Measurements from ENCODE around the gene DOCK9.

The DOCK9 gene

DNA sequence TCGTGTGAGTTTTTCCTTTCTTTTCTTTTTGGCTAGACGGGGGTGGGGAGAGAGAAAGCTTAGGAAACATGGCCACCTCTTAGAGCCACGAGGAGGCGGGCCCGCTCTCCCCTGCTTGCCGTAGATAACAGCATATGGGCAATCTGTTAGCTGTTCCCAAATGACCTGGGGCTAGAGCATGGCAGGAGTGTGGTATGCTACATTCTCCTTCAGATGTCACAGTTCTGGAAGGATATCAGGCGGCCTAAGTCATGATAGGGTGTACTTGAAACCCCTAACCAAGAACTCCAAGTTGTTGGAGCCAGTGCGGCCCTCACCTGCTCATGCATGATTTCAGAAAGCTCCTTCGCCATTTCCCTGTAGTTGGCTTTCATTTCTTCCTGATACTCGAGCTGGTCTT is 181.1 kb downstream of the DOCK9 start:
- DNase-seq (ENCODE audit: insufficient read length, low spot score) (no peak), FAIRE-seq (no peak)
- TF ChIP-seq TAF1 (IDR thresholded peaks at IDR 0.05; ENCODE audit: low read depth, low read length), result no peak
- TF ChIP-seq POLR2A (IDR thresholded peaks at IDR 0.05; ENCODE audit: low read depth, low read length), result no peak
- no peak for TF ChIP-seq POU2F2 (IDR thresholded peaks at IDR 0.05; ENCODE audit: low read depth, low read length)
- no peak for TF ChIP-seq SPI1 (IDR thresholded peaks at IDR 0.05; ENCODE audit: low read depth, low read length)
- no peak for TF ChIP-seq PAX5 (IDR thresholded peaks at IDR 0.05; ENCODE audit: insufficient read depth, low read length, severe bottlenecking)
- no peak for TF ChIP-seq POLR2AphosphoS5 (IDR thresholded peaks at IDR 0.05; ENCODE audit: low read depth, low read length)

DNA sequence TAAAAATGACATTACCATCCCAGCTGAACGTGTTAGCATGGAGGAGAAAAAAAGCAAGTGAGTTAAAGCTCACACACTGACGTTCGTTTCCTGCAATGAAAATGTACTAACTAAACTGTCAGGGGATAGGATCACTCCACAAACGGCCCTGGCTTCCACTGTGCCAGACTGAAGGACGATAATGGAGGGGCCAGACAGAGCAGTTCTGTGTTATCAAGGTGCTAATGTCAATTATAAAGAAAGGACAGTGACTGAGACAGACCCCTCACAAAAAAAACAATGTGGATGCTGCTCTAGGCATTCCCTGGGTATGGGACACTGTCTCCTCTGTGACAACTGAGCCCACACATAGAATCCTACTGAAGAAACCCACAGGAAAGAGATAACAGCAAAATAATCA is 181.7 kb downstream of the DOCK9 start:
- no peak for TF ChIP-seq TAF1 (IDR thresholded peaks at IDR 0.05; ENCODE audit: low read depth, low read length)
- TF ChIP-seq SPI1 (IDR thresholded peaks at IDR 0.05; ENCODE audit: low read depth, low read length), result no peak
- no peak for TF ChIP-seq POLR2AphosphoS5 (IDR thresholded peaks at IDR 0.05; ENCODE audit: low read depth, low read length)
- no peak for TF ChIP-seq POLR2A (IDR thresholded peaks at IDR 0.05; ENCODE audit: low read depth, low read length)
- no peak for TF ChIP-seq POU2F2 (IDR thresholded peaks at IDR 0.05; ENCODE audit: low read depth, low read length)
- no peak for TF ChIP-seq PAX5 (IDR thresholded peaks at IDR 0.05; ENCODE audit: insufficient read depth, low read length, severe bottlenecking)
- DNase-seq (ENCODE audit: insufficient read length, low spot score) (no peak), FAIRE-seq (no peak)

DNA sequence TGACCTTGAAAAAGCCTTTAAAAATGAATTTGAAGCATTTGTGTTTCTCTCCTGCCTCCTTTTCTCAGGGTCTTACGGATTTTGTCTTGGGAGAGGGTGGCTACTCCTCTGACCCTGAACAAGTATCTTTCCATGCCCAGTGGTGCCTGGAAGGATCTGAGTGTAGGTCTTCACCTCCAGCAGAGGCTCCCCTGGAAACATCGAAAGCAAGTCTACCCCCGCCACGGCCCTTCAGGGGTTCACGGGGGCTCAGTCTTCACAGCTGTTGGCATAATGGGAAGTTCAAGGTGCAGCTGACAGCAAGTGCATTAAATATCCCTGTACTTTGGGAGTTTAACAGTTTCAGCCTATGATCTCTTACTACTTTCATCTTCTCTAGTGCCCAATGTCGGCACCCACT is 182.6 kb downstream of the DOCK9 start:
- no peak for TF ChIP-seq POLR2AphosphoS5 (IDR thresholded peaks at IDR 0.05; ENCODE audit: low read depth, low read length)
- no peak for TF ChIP-seq POU2F2 (IDR thresholded peaks at IDR 0.05; ENCODE audit: low read depth, low read length)
- no peak for TF ChIP-seq POLR2A (IDR thresholded peaks at IDR 0.05; ENCODE audit: low read depth, low read length)
- TF ChIP-seq SPI1 (IDR thresholded peaks at IDR 0.05; ENCODE audit: low read depth, low read length), result no peak
- TF ChIP-seq PAX5 (IDR thresholded peaks at IDR 0.05; ENCODE audit: insufficient read depth, low read length, severe bottlenecking), result no peak
- TF ChIP-seq TAF1 (IDR thresholded peaks at IDR 0.05; ENCODE audit: low read depth, low read length), result no peak
- FAIRE-seq (no peak), DNase-seq (ENCODE audit: insufficient read length, low spot score) (no peak)

DNA sequence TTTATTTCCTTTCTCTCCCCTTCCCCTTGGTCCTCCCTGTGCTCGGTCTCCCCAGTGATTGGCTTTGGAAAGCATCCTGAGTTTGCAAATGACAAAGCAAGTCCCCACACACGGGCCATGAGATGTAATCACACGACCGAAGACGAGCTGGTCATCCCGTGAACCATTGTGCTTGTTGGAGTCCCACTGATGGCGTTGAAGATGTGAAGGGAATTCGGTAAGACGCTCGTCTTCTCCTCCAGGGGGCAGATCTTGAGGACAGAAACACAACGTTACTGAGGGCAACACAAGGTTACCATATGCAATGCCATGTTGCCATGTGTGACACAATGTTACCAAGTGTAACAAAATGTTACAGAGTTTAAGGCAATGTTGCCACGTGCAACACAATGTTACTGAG is 183.4 kb downstream of the DOCK9 start:
- DNase-seq (ENCODE audit: insufficient read length, low spot score) (no peak), FAIRE-seq (peak; percentile 90)
- TF ChIP-seq POLR2AphosphoS5 (IDR thresholded peaks at IDR 0.05; ENCODE audit: low read depth, low read length) (no peak), POU2F2 (IDR thresholded peaks at IDR 0.05; ENCODE audit: low read depth, low read length) (no peak), TAF1 (IDR thresholded peaks at IDR 0.05; ENCODE audit: low read depth, low read length) (no peak), SPI1 (IDR thresholded peaks at IDR 0.05; ENCODE audit: low read depth, low read length) (no peak), POLR2A (IDR thresholded peaks at IDR 0.05; ENCODE audit: low read depth, low read length) (no peak), PAX5 (IDR thresholded peaks at IDR 0.05; ENCODE audit: insufficient read depth, low read length, severe bottlenecking) (no peak)

DNA sequence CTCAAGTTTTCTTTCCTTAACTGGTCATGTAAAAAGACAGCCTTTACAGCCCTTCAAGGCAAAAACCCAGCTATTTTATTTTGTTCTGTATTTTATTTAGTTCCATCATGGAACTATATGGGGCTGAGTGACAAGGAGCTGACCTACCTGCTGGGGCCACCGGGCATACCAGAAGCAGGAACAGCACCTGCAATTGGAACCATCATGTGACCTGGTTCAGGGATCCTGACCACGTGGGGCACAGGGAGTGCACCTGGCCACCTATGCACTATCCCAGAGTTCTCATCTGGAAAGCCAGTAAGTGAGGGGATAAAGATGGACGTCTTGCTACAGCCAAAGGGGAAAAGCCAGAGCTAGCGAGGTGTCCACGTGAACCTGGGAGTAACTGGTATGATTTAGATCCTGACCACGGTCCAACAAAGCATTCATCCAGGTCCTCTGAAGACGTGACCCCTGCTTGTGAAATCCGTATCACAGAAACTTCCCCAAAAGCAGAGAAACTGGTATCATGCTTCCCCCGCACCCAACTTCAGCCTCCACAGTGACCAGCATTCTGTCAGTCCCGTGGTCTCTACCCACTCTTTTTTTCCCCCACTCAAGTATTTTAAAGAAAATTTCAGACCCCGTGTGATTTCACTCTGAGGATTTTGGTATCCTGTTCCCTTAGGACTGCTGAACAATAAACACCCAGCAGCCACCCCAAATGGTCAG is 184.9 kb downstream of the DOCK9 start:
- TF ChIP-seq POLR2A (IDR thresholded peaks at IDR 0.05; ENCODE audit: low read depth, low read length) (no peak), POLR2AphosphoS5 (IDR thresholded peaks at IDR 0.05; ENCODE audit: low read depth, low read length) (no peak), TAF1 (IDR thresholded peaks at IDR 0.05; ENCODE audit: low read depth, low read length) (no peak), PAX5 (IDR thresholded peaks at IDR 0.05; ENCODE audit: insufficient read depth, low read length, severe bottlenecking) (no peak), POU2F2 (IDR thresholded peaks at IDR 0.05; ENCODE audit: low read depth, low read length) (no peak), SPI1 (IDR thresholded peaks at IDR 0.05; ENCODE audit: low read depth, low read length) (no peak)
- DNase-seq (ENCODE audit: insufficient read length, low spot score), result no peak
- FAIRE-seq, result no peak

DNA sequence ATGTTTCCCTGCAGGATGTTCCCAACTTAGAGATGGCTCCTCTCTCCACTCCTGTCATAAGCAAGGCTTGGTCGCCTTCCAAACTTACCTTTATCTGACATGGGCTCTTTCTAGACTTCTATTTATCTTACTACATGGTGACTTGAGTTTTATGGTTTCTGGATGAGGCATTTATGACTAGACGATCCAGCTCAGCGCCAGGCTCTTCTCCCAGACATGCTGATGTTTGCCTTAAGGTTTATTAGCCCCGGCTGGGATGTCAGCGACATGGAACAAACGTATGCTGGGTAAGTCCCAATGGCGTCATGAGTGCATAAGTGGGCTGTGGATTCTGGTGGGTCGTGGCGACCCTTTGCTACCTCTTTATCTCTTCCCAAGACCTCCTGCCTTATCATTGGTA is 185.5 kb downstream of the DOCK9 start:
- TF ChIP-seq SPI1 (IDR thresholded peaks at IDR 0.05; ENCODE audit: low read depth, low read length) (no peak), POU2F2 (IDR thresholded peaks at IDR 0.05; ENCODE audit: low read depth, low read length) (no peak), PAX5 (IDR thresholded peaks at IDR 0.05; ENCODE audit: insufficient read depth, low read length, severe bottlenecking) (no peak), TAF1 (IDR thresholded peaks at IDR 0.05; ENCODE audit: low read depth, low read length) (no peak), POLR2AphosphoS5 (IDR thresholded peaks at IDR 0.05; ENCODE audit: low read depth, low read length) (no peak), POLR2A (IDR thresholded peaks at IDR 0.05; ENCODE audit: low read depth, low read length) (no peak)
- DNase-seq (ENCODE audit: insufficient read length, low spot score) (no peak), FAIRE-seq (no peak)

DNA sequence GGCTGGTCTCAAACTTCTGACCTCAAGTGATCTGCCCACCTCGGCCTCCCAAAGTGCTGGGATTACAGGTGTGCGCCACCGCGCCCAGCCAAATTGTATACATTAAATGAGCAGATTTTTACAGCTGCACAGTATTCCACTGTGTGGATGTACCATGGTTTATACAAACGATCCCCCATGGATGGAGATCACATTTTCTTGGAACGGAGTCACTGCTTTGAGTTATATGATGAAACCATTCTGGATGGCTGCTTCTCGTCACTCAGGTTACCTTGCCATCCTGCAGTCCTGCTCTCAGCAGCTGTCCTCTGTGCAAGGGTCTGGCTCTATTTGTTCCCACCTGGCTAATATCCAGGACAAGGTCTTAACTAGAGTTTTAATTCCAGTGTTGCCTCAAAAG is 186.3 kb downstream of the DOCK9 start:
- FAIRE-seq, result no peak

DNA sequence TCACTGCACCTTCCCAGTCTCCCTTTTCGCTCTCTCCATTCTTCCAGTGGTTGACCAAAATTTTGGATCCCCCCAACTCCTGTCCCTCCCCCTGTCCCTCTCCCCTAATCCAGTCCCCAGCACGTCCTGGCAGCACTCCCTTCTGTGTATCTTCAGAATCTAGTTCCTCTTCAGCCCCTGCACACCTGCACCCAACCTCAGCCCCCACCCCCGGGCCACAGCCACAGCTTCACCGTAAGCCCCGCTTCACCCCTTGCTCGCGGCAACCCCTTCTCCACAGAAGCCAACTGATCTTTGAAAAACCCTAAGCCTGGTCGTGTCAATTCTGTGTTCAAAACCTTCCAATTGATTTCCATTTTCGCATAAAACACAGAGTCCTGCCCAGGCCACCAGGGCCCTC is 189.9 kb downstream of the DOCK9 start:
- FAIRE-seq (no peak), DNase-seq (ENCODE audit: insufficient read length, low spot score) (no peak)
- TF ChIP-seq POLR2A (IDR thresholded peaks at IDR 0.05; ENCODE audit: low read depth, low read length) (no peak), TAF1 (IDR thresholded peaks at IDR 0.05; ENCODE audit: low read depth, low read length) (no peak), PAX5 (IDR thresholded peaks at IDR 0.05; ENCODE audit: insufficient read depth, low read length, severe bottlenecking) (no peak), POU2F2 (IDR thresholded peaks at IDR 0.05; ENCODE audit: low read depth, low read length) (no peak), POLR2AphosphoS5 (IDR thresholded peaks at IDR 0.05; ENCODE audit: low read depth, low read length) (no peak), SPI1 (IDR thresholded peaks at IDR 0.05; ENCODE audit: low read depth, low read length) (no peak)

More for the DNA sequence above, 186.3 kb downstream of the DOCK9 start:
- TF ChIP-seq SPI1 (IDR thresholded peaks at IDR 0.05; ENCODE audit: low read depth, low read length), result no peak
- no peak for TF ChIP-seq POLR2AphosphoS5 (IDR thresholded peaks at IDR 0.05; ENCODE audit: low read depth, low read length)
- TF ChIP-seq POU2F2 (IDR thresholded peaks at IDR 0.05; ENCODE audit: low read depth, low read length), result no peak
- TF ChIP-seq PAX5 (IDR thresholded peaks at IDR 0.05; ENCODE audit: insufficient read depth, low read length, severe bottlenecking), result no peak
- TF ChIP-seq TAF1 (IDR thresholded peaks at IDR 0.05; ENCODE audit: low read depth, low read length), result no peak
- no peak for TF ChIP-seq POLR2A (IDR thresholded peaks at IDR 0.05; ENCODE audit: low read depth, low read length)
- no peak for DNase-seq (ENCODE audit: insufficient read length, low spot score)

DNA sequence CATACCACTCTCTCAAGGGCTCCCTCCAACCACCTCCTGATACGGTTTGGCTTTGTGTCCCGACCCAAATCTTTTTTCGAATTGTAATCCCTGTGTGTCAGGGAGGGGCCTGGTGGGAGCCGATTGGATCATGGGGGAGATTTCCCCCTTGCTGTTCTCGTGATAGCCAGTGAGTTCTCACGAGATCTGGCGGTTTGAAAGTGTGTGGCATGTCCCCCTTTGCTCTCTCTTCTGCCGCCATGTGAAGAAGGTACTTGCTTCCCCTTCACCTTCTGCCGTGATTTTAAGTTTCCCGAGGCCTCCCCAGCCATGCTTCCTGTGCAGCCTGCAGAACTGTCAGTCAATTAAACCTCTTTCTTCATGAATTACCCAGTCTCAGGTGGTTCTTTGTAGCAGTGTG is 190.7 kb downstream of the DOCK9 start:
- TF ChIP-seq POLR2A (IDR thresholded peaks at IDR 0.05; ENCODE audit: low read depth, low read length) (no peak), SPI1 (IDR thresholded peaks at IDR 0.05; ENCODE audit: low read depth, low read length) (no peak), POU2F2 (IDR thresholded peaks at IDR 0.05; ENCODE audit: low read depth, low read length) (no peak), POLR2AphosphoS5 (IDR thresholded peaks at IDR 0.05; ENCODE audit: low read depth, low read length) (no peak), TAF1 (IDR thresholded peaks at IDR 0.05; ENCODE audit: low read depth, low read length) (no peak), PAX5 (IDR thresholded peaks at IDR 0.05; ENCODE audit: insufficient read depth, low read length, severe bottlenecking) (no peak)
- DNase-seq (ENCODE audit: insufficient read length, low spot score), result no peak
- FAIRE-seq, result no peak
